NT2/D1 (cell line): ENCODE data around the gene MYBL2.

Experiments
- SUZ12 ChIP-seq: IDR thresholded peaks from 2 replicates; pipeline ENCODE4 v1.6.1; 2011; ENCODE audit not compliant: insufficient read length, insufficient read depth; ENCODE audit errors: extremely low read depth
- YY1 ChIP-seq: IDR thresholded peaks from 2 replicates; pipeline ENCODE4 v1.6.1; 2011; ENCODE audit not compliant: insufficient read length, insufficient read depth
- ZNF274 ChIP-seq: IDR thresholded peaks from 2 replicates; pipeline ENCODE4 v1.6.1; 2011; ENCODE audit warnings: mild to moderate bottlenecking, low read depth, low read length

GRCh38 chr20:43695571-43695970 is 28.7 kb downstream of the MYBL2 start:
- TF ChIP-seq ZNF274 = no peak
- TF ChIP-seq SUZ12 = no peak
- no peak for TF ChIP-seq YY1
